Loucy (cell line): Measurements from ENCODE around the gene TMEM167B.

Source experiments
- H2AFZ ChIP-seq: fragments of 200-600 bp; sonication (generic); 2 replicates; pipeline ENCODE4 v1.6.0; 2016; ENCODE audit warnings: antibody characterized with exemption, mild to moderate bottlenecking, low read length, moderate library complexity
- H3F3A ChIP-seq: fragments of 200-600 bp; 2 replicates; pipeline ENCODE4 v1.6.0; 2016; ENCODE audit warnings: antibody characterized with exemption, low read depth, mild to moderate bottlenecking
- H3K27me3 ChIP-seq: fragments of 200-600 bp; sonication (generic); 2 replicates; pipeline ENCODE4 v1.6.1; 2014; ENCODE audit warnings: low read length, mild to moderate bottlenecking; ENCODE audit not compliant: insufficient read depth, poor library complexity, severe bottlenecking
- H3K36me3 ChIP-seq: fragments of 200-600 bp; sonication (generic); 2 replicates; pipeline ENCODE4 v1.6.1; 2016; ENCODE audit warnings: low read length; ENCODE audit not compliant: insufficient read depth
- H3K4me1 ChIP-seq: fragments of 200-600 bp; sonication (generic); 2 replicates; pipeline ENCODE4 v1.5.1; 2014; ENCODE audit warnings: low read length, mild to moderate bottlenecking; ENCODE audit not compliant: insufficient read depth, poor library complexity, severe bottlenecking
- H3K4me2 ChIP-seq: fragments of 200-600 bp; sonication (generic); 2 replicates; pipeline ENCODE4 v1.6.0; 2014; ENCODE audit warnings: antibody characterized with exemption, low read length, low read depth, mild to moderate bottlenecking; ENCODE audit not compliant: poor library complexity, severe bottlenecking
- H3K4me3 ChIP-seq: fragments of 200-600 bp; sonication (generic); 2 replicates; pipeline ENCODE4 v1.5.1; 2014; ENCODE audit warnings: low read length, mild to moderate bottlenecking, mixed read lengths; ENCODE audit not compliant: poor library complexity, severe bottlenecking
- H3K79me2 ChIP-seq: fragments of 200-600 bp; sonication (generic); 2 replicates; pipeline ENCODE4 v1.6.1; 2014; ENCODE audit warnings: low read length; ENCODE audit not compliant: insufficient read depth
- H3K9ac ChIP-seq: fragments of 200-600 bp; sonication (generic); 2 replicates; pipeline ENCODE4 v1.6.0; 2014; ENCODE audit warnings: mild to moderate bottlenecking, low read depth, low read length, moderate library complexity; ENCODE audit not compliant: poor library complexity, severe bottlenecking
- H3K9me2 ChIP-seq: fragments of 200-600 bp; sonication (generic); replicated peaks from 2 replicates; pipeline ENCODE4 v1.6.1; 2016; ENCODE audit warnings: low read depth, low read length, mixed read lengths
- H3K9me3 ChIP-seq: fragments of 200-600 bp; sonication (generic); 2 replicates; pipeline ENCODE4 v1.6.1; 2014; ENCODE audit warnings: mild to moderate bottlenecking, antibody characterized with exemption, low read length, low read depth; ENCODE audit not compliant: insufficient read depth
- H4K20me1 ChIP-seq: fragments of 200-600 bp; sonication (generic); 2 replicates; pipeline ENCODE4 v1.6.0; 2014; ENCODE audit warnings: antibody characterized with exemption, low read length, mild to moderate bottlenecking; ENCODE audit not compliant: insufficient read depth, poor library complexity, severe bottlenecking
- EZH2phosphoT487 ChIP-seq: fragments of 200-600 bp; IDR thresholded peaks from 2 replicates; pipeline ENCODE4 v1.6.1; 2018; ENCODE audit warnings: antibody characterized with exemption, mild to moderate bottlenecking, moderate library complexity, borderline replicate concordance
- TF ChIP-seq, protein P1 (sequence below): fragments of 200-600 bp; sonication (generic); conservative IDR thresholded peaks from 2 replicates; pipeline ENCODE4 v1.5.1; 2014; ENCODE audit warnings: mild to moderate bottlenecking, antibody characterized with exemption, low read length

Gene TMEM167B

DNA sequence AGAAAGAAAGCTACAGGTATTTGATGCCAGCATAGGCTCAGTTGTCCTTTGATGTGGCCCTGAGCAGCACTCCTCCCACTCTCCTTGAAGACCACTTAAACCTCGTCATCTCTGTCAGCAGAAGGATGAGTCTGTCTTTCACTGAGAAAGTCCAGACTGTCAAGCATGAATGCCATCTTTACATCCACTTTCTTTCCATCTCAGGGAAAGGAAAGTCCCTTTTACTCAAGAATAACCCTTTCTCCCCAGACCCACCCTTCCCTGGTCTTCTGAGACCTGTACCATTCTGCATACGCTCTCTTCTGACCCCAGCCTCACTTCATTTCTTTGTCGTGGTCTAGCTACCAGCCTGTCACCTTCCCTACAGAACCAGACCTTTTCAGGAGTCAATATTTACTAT, 19.3 kb downstream of the TMEM167B start:
- Histone ChIP-seq H3F3A (no peaks in the 10 kb centered on the region), H2AFZ (no peak overlapping the region), H3K9me3 (no peaks in the 10 kb centered on the region), H3K4me2 (no peak overlapping the region), H3K9me2 (no peaks in the 10 kb centered on the region), H3K79me2 (no peaks in the 10 kb centered on the region), H4K20me1 (no peaks in the 10 kb centered on the region), H3K27me3 (peaks cover 17% of the 10 kb centered on the region), H3K9ac (no peak overlapping the region), H3K36me3 (no peaks in the 10 kb centered on the region), H3K4me1 (peaks cover 8% of the 10 kb centered on the region), H3K4me3 (no peak overlapping the region)
- TF ChIP-seq EZH2phosphoT487, result no peak
- TF ChIP-seq, protein P1, sequence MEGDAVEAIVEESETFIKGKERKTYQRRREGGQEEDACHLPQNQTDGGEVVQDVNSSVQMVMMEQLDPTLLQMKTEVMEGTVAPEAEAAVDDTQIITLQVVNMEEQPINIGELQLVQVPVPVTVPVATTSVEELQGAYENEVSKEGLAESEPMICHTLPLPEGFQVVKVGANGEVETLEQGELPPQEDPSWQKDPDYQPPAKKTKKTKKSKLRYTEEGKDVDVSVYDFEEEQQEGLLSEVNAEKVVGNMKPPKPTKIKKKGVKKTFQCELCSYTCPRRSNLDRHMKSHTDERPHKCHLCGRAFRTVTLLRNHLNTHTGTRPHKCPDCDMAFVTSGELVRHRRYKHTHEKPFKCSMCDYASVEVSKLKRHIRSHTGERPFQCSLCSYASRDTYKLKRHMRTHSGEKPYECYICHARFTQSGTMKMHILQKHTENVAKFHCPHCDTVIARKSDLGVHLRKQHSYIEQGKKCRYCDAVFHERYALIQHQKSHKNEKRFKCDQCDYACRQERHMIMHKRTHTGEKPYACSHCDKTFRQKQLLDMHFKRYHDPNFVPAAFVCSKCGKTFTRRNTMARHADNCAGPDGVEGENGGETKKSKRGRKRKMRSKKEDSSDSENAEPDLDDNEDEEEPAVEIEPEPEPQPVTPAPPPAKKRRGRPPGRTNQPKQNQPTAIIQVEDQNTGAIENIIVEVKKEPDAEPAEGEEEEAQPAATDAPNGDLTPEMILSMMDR, result no peak

DNA sequence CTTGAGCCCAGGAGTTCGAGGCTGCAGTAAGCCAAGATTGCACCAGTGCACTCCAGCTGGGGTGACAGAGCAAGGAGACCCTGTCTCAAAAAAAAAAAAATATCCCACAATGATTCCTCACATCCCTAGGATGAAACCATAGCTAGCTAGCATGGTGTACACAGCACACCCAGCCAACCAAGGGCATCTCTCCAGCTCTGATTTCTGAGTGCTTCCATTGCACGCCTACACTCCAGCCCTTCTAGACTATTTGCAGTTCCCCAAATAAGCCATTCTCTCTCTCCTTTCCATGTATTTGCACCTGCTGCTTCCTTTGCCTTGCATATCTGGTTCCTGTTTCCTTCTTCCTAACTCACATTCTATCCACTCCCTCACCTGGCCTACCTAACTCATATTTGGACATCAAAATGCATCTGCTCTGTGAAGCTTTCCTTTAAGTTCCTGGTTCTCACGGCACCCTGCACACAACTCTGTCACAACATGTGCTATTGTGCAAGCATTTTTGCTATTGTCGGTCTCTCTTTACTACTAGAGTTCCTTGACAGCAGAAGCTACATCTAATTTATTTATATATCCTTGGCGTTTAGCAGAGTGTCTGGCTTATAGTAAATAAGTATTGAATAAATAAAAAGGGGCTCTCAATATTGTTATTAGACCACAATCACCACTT, 21.0 kb downstream of the TMEM167B start:
- no peak overlapping the region for H2AFZ ChIP-seq
- TF ChIP-seq, protein P1, result no peak
- TF ChIP-seq EZH2phosphoT487, result no peak
- H3K9me3 ChIP-seq, result no peaks in the 10 kb centered on the region
- peaks cover 16% of the 10 kb centered on the region for H3K4me1 ChIP-seq
- H4K20me1 ChIP-seq, result no peaks in the 10 kb centered on the region
- H3K27me3 ChIP-seq, result peaks cover 17% of the 10 kb centered on the region
- no peak overlapping the region for H3K4me3 ChIP-seq
- no peaks in the 10 kb centered on the region for H3K79me2 ChIP-seq
- H3K9ac ChIP-seq, result no peak overlapping the region
- no peaks in the 10 kb centered on the region for H3K36me3 ChIP-seq
- no peak overlapping the region for H3K4me2 ChIP-seq
- no peaks in the 10 kb centered on the region for H3F3A ChIP-seq
- no peaks in the 10 kb centered on the region for H3K9me2 ChIP-seq

DNA sequence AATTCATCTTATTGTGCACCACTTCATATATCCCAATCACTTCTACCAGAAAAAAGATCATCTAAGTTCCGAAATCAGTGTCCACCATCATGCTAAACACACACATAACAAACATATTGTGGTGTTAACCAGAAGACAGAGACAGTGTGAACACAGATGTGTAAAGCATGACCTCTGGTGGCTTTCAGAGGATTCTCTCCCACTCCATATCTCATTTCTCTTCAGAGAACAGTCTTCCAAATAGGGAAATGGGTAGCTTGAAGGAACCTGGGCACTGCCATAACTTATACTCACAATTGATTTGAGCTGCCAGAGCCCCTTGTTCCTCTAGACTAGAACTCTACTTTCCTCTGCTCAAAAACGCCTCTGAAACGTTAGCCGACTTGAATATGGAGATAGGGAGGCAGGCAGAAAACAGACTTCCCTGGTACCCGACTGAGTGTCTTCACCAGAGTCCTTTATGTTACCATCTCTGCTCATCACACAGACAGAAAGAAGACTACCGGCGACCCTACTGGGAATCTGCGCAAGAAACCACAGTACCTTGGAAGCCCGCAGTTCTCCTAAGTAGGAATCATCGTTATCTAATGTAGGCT, 21.6 kb downstream of the TMEM167B start:
- no peaks in the 10 kb centered on the region for H3F3A ChIP-seq
- no peaks in the 10 kb centered on the region for H4K20me1 ChIP-seq
- H3K9ac ChIP-seq, result no peak overlapping the region
- H3K4me3 ChIP-seq, result peak overlapping the region; percentile 61
- peaks cover 16% of the 10 kb centered on the region for H3K4me1 ChIP-seq
- no peaks in the 10 kb centered on the region for H3K79me2 ChIP-seq
- no peak overlapping the region for H2AFZ ChIP-seq
- no peaks in the 10 kb centered on the region for H3K36me3 ChIP-seq
- H3K9me2 ChIP-seq, result no peaks in the 10 kb centered on the region
- peak overlapping the region; percentile 76 for H3K4me2 ChIP-seq
- no peak for TF ChIP-seq EZH2phosphoT487
- TF ChIP-seq, protein P1, result peak; percentile 68
- H3K27me3 ChIP-seq, result peaks cover 17% of the 10 kb centered on the region
- no peaks in the 10 kb centered on the region for H3K9me3 ChIP-seq
